ENCODE measurements around the gene KCNT1. TPM values are rescaled to one million over a fixed set of nuclear protein-coding genes. Genes with fewer than 3 reads are reported as not detected.

KCNT1 gene
- total and polyA plus RNA-seq, 10 of the 15 experiments (the other 5 are each of a cell fraction or from before 2014, with no cell fraction given): not detected

DNA sequence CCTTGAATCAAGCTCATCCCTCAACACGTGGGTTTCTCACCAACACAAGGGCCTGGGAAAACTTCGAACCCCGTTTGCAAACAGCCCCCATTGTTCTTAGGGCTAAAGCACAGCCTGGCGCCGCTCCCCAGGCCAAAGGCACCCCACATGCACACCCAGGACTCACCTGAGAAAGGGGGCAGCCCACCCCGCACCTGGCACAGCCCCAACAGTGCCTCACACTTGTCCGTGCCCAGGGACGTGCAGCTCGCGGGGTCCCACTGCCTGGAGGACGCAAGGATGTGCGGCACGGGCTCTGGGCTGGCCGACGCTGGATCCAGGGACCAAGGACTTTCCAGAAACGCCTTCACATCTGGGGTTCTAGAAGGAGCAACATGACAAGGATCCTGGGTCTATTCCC lies 5.5 kb upstream of the KCNT1 start (continued):
- TF ChIP-seq, protein P1, sequence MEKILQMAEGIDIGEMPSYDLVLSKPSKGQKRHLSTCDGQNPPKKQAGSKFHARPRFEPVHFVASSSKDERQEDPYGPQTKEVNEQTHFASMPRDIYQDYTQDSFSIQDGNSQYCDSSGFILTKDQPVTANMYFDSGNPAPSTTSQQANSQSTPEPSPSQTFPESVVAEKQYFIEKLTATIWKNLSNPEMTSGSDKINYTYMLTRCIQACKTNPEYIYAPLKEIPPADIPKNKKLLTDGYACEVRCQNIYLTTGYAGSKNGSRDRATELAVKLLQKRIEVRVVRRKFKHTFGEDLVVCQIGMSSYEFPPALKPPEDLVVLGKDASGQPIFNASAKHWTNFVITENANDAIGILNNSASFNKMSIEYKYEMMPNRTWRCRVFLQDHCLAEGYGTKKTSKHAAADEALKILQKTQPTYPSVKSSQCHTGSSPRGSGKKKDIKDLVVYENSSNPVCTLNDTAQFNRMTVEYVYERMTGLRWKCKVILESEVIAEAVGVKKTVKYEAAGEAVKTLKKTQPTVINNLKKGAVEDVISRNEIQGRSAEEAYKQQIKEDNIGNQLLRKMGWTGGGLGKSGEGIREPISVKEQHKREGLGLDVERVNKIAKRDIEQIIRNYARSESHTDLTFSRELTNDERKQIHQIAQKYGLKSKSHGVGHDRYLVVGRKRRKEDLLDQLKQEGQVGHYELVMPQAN (conservative IDR thresholded peaks at IDR 0.05): no peak

DNA sequence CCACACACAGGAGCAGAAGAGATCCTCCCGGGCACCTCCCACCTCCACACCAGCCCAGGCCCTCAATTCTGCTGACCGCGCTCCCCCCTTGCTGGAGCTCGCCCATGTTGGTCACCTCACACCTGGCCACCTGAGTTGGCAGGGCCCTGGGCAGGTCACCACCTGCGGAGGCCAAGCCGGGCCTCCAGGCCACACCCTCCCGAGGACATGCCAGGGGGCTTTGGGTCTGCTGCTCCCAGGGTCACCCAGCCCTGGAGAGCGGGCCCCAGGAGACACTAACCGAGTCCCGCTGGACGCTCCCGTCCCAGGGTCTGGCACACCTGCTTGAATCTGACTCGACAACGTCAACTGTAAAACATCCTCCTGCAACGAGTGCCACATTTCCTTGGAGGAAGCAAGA lies 4.8 kb upstream of the KCNT1 start:
- H3K27me3 ChIP-seq (replicated peaks in 1 of 2; ENCODE audit: control insufficient read depth in 2 of 2, insufficient read depth in 2 of 2, low read length in 1 of 2): no peaks in the 10 kb centered on the region; a peak in 1 of 4 replicates
- H3K4me2 ChIP-seq (ENCODE audit: control insufficient read depth, insufficient read depth): no peak overlapping the region
- RAD21 ChIA-PET (ENCODE audit: unreplicated experiment): no interaction called here
- H3K4me3 ChIP-seq: no peak overlapping the region
- H2AFZ ChIP-seq (ENCODE audit: control insufficient read depth, low read depth, low read length): no peak overlapping the region
- no peaks in the 10 kb centered on the region for H3K4me1 ChIP-seq (ENCODE audit: control insufficient read depth, insufficient read depth, low read length)
- no peak for DNase-seq (ENCODE audit: low read depth, low spot score)
- in situ Hi-C loops (cut with MboI): no loop called here
- no peaks in the 10 kb centered on the region for H3K9me3 ChIP-seq (replicated peaks; ENCODE audit: control insufficient read depth, insufficient read depth, low read length)
- no peaks in the 10 kb centered on the region for H3K79me2 ChIP-seq (ENCODE audit: control insufficient read depth, insufficient read depth, low read length)
- POLR2A ChIA-PET: no interaction called here
- no peak overlapping the region for H3K9ac ChIP-seq (ENCODE audit: control insufficient read depth, insufficient read depth, low read length)
- intact Hi-C loops (cut with micrococcal nuclease; ENCODE audit: unreplicated experiment): no loop called here
- CTCF ChIA-PET: interaction anchor here (1.1 kb wide), 1 partner anchor 94 kb away, joined by 3 read pairs; no protein-coding TSS in a partner anchor
- no TSS peak for BruUV-seq (replicated peaks)
- H3K27ac ChIP-seq (ENCODE audit: control insufficient read depth, insufficient read depth): no peak overlapping the region
- SMC1A ChIA-PET (ENCODE audit: uncharacterized antibody, unreplicated experiment): no interaction called here
- WGBS (ENCODE audit: insufficient coverage, insufficient replicate concordance, low lambda C conversion rate, missing lambda C conversion rate): 38% methylated on average over 15 of the region's 15 CpGs
- H3K36me3 ChIP-seq (ENCODE audit: control insufficient read depth in 2 of 2, insufficient read depth in 2 of 2, low read length in 1 of 2): no peaks in the 10 kb centered on the region
- H4K20me1 ChIP-seq (ENCODE audit: control insufficient read depth, insufficient read depth): no peaks in the 10 kb centered on the region
- FAIRE-seq: no peak
- no peak for ATAC-seq
- no peak for TF ChIP-seq RCOR1 (conservative IDR thresholded peaks at IDR 0.05; ENCODE audit: low read depth, low read length)
- no peak for TF ChIP-seq CHD2 (IDR thresholded peaks at IDR 0.05; ENCODE audit: borderline replicate concordance, low read depth, low read length)
- TF ChIP-seq HDAC2 (IDR thresholded peaks at IDR 0.05): no peak
- TF ChIP-seq FOXM1 (IDR thresholded peaks at IDR 0.05; ENCODE audit: low read depth, low read length): no peak
- TF ChIP-seq, protein P2, sequence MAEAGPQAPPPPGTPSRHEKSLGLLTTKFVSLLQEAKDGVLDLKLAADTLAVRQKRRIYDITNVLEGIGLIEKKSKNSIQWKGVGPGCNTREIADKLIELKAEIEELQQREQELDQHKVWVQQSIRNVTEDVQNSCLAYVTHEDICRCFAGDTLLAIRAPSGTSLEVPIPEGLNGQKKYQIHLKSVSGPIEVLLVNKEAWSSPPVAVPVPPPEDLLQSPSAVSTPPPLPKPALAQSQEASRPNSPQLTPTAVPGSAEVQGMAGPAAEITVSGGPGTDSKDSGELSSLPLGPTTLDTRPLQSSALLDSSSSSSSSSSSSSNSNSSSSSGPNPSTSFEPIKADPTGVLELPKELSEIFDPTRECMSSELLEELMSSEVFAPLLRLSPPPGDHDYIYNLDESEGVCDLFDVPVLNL (IDR thresholded peaks at IDR 0.05; ENCODE audit: low read depth, low read length): no peak
- TF ChIP-seq MYB (IDR thresholded peaks at IDR 0.05; ENCODE audit: borderline replicate concordance, low read depth, low read length): no peak
- no peak for TF ChIP-seq MEF2A (IDR thresholded peaks at IDR 0.05; ENCODE audit: insufficient read depth, low read depth, low read length)
- TF ChIP-seq, protein P3, sequence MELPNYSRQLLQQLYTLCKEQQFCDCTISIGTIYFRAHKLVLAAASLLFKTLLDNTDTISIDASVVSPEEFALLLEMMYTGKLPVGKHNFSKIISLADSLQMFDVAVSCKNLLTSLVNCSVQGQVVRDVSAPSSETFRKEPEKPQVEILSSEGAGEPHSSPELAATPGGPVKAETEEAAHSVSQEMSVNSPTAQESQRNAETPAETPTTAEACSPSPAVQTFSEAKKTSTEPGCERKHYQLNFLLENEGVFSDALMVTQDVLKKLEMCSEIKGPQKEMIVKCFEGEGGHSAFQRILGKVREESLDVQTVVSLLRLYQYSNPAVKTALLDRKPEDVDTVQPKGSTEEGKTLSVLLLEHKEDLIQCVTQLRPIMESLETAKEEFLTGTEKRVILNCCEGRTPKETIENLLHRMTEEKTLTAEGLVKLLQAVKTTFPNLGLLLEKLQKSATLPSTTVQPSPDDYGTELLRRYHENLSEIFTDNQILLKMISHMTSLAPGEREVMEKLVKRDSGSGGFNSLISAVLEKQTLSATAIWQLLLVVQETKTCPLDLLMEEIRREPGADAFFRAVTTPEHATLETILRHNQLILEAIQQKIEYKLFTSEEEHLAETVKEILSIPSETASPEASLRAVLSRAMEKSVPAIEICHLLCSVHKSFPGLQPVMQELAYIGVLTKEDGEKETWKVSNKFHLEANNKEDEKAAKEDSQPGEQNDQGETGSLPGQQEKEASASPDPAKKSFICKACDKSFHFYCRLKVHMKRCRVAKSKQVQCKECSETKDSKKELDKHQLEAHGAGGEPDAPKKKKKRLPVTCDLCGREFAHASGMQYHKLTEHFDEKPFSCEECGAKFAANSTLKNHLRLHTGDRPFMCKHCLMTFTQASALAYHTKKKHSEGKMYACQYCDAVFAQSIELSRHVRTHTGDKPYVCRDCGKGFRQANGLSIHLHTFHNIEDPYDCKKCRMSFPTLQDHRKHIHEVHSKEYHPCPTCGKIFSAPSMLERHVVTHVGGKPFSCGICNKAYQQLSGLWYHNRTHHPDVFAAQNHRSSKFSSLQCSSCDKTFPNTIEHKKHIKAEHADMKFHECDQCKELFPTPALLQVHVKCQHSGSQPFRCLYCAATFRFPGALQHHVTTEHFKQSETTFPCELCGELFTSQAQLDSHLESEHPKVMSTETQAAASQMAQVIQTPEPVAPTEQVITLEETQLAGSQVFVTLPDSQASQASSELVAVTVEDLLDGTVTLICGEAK (IDR thresholded peaks at IDR 0.05; ENCODE audit: borderline replicate concordance): no peak
- TF ChIP-seq RAD51 (IDR thresholded peaks at IDR 0.05): no peak
- TF ChIP-seq, protein P4, sequence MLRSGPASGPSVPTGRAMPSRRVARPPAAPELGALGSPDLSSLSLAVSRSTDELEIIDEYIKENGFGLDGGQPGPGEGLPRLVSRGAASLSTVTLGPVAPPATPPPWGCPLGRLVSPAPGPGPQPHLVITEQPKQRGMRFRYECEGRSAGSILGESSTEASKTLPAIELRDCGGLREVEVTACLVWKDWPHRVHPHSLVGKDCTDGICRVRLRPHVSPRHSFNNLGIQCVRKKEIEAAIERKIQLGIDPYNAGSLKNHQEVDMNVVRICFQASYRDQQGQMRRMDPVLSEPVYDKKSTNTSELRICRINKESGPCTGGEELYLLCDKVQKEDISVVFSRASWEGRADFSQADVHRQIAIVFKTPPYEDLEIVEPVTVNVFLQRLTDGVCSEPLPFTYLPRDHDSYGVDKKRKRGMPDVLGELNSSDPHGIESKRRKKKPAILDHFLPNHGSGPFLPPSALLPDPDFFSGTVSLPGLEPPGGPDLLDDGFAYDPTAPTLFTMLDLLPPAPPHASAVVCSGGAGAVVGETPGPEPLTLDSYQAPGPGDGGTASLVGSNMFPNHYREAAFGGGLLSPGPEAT (IDR thresholded peaks at IDR 0.05; ENCODE audit: low read depth): no peak
- TF ChIP-seq LARP7 (IDR thresholded peaks at IDR 0.05): no peak

All from GM12878 (cell line).